ENCODE results near the gene RTEL1.

DNA sequence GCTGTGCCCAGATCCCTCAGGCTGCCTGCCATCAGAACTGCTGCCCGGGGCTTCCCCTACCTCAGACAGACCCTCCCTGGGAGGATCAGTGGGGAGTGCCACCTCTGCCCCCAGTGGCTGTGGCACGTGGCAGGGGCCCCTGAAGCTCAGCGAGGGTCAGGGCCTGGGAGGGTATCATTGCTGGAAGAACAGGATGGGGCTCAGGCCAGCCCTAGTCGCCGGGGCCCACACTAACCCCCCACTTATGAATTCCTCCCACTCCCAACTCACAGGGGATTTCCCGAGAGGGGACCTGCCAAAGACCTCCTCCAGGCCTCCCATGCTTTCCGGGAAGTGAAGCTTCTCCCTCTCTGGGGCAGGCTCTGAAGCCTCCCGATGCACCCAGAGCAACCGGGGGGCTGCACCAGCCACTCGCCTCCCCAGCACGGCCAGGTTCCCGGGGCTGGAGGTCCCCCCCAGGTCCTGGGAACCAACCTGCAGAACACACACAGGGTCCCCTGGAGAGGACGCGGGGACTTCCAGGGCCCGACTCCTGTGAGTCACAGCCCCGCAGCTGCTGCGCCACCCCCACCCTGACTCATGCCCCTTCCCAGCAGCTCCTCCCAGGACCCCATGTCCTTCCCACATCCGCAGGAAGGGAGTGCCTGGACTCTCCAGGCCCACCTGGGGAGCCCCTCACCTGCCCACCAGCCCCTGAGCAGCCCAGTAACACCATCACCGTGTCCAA, 40.8 kb downstream of the RTEL1 start:
- TF ChIP-seq CTCF (IDR thresholded peaks at IDR 0.05; ENCODE audit: borderline replicate concordance, extremely low read depth, low read length, poor library complexity, severe bottlenecking), result no peak
- TF ChIP-seq EZH2 (IDR thresholded peaks at IDR 0.05; ENCODE audit: borderline replicate concordance, low read depth, low read length, severe bottlenecking), result no peak

Data from DND-41 (cell line).